Caco-2 (cell line): ENCODE measurements around the gene RMRP. TPM values are rescaled to one million over a fixed set of nuclear protein-coding genes. Genes with fewer than 3 reads are reported as not detected.

Experiments
- BruUV-seq: library from RNA; stranded (reverse); fragments of 400-500 nt; replicated peaks from 2 replicates; lab custom pipeline; 2021; lab: Mats Ljungman, UMichigan
- CTCF ChIA-PET: fragments of 300-600 bp; sonication (Branson Sonifier 250); formaldehyde crosslinking; loops from one replicate; lab custom pipeline; 2022; ENCODE audit warnings: antibody characterized with exemption; lab: Charles Lee
- POLR2A ChIA-PET: fragments of 300-600 bp; sonication (Branson Sonifier 250); formaldehyde crosslinking; loops from one replicate; lab custom pipeline; 2022; ENCODE audit warnings: antibody characterized with exemption; lab: Charles Lee
- DNase-seq, 2 experiments: peaks; one replicate each; pipeline versions ENCODE4 v3.0.0 to v3.0.0-alpha.2; 2020 to 2022
- H3K27me3 ChIP-seq: replicated peaks from 2 replicates; pipeline ENCODE4 v1.6.0; 2011; ENCODE audit warnings: low read length; ENCODE audit not compliant: control insufficient read depth, insufficient read depth
- H3K36me3 ChIP-seq: 2 replicates; pipeline ENCODE4 v1.5.1; 2011; ENCODE audit warnings: low read length; ENCODE audit not compliant: control insufficient read depth, insufficient read depth
- H3K4me1 ChIP-seq: fragments of 250-450 bp; sonication (Bioruptor Pico); 2 replicates; pipeline ENCODE4 v1.5.1; 2020; ENCODE audit warnings: mild to moderate bottlenecking
- H3K4me3 ChIP-seq: 2 replicates; pipeline ENCODE4 v1.5.1; 2011; ENCODE audit warnings: low read depth, mild to moderate bottlenecking, control low read depth, low read length
- H3K9me3 ChIP-seq: fragments of 250-450 bp; sonication (Bioruptor Pico); 2 replicates; pipeline ENCODE4 v1.5.1; 2020; ENCODE audit warnings: mild to moderate bottlenecking, moderate library complexity
- H3K27ac Mint-ChIP-seq: one replicate; pipeline ENCODE4 v1.8.0; 2022; ENCODE audit warnings: mixed read lengths; ENCODE audit not compliant: unreplicated experiment
- H3K27me3 Mint-ChIP-seq: one replicate; pipeline ENCODE4 v1.8.0; 2022; ENCODE audit warnings: mixed read lengths; ENCODE audit not compliant: insufficient read depth, unreplicated experiment
- H3K36me3 Mint-ChIP-seq: one replicate; pipeline ENCODE4 v1.8.0; 2022; ENCODE audit warnings: mild to moderate bottlenecking, mixed read lengths; ENCODE audit not compliant: insufficient read depth, unreplicated experiment
- H3K4me1 Mint-ChIP-seq: one replicate; pipeline ENCODE4 v1.8.0; 2022; ENCODE audit warnings: low read depth, mixed read lengths; ENCODE audit not compliant: unreplicated experiment
- H3K4me3 Mint-ChIP-seq: one replicate; pipeline ENCODE4 v1.8.0; 2022; ENCODE audit warnings: mild to moderate bottlenecking, moderate library complexity, mixed read lengths; ENCODE audit not compliant: unreplicated experiment
- H3K9me3 Mint-ChIP-seq: one replicate; pipeline ENCODE4 v1.8.0; 2022; ENCODE audit warnings: mixed read lengths; ENCODE audit not compliant: unreplicated experiment
- CTCF ChIP-seq, 2 experiments: fragments of 200-600 bp in 1 of 2; IDR thresholded peaks; 1 replicate in 1 of 2; 2 replicates in 1 of 2; pipeline versions ENCODE4 v1.5.1 to v1.8.0; 2011 to 2022; ENCODE audit warnings: antibody characterized with exemption in 1 of 2, control low read depth in 1 of 2, inconsistent platforms in 1 of 2, low read depth in 1 of 2, low read length in 1 of 2, mild to moderate bottlenecking in 1 of 2, moderate library complexity in 1 of 2; ENCODE audit not compliant: insufficient read depth in 1 of 2, severe bottlenecking in 1 of 2, unreplicated experiment in 1 of 2
- intact Hi-C: fragments of 100-400 bp; cut with micrococcal nuclease; formaldehyde crosslinking; loops from one replicate; pipeline ENCODE4 v1.10.0; 2022; ENCODE audit not compliant: unreplicated experiment
- total RNA-seq: library from RNA; stranded (reverse); gene quantifications from 2 replicates; pipeline ENCODE4 v1.2.3, GENCODE V29; 2022

The RMRP gene
- total RNA-seq, 1 experiment from 2014 or later, result 10,161 TPM

- peak overlapping the region; percentile 80 for H3K4me3 Mint-ChIP-seq
- Histone ChIP-seq H3K36me3 (no peaks in the 10 kb centered on the region), H3K9me3 (no peaks in the 10 kb centered on the region), H3K4me3 (peak overlapping the region; percentile 60), H3K27me3 (no peaks in the 10 kb centered on the region), H3K4me1 (peaks cover 25% of the 10 kb centered on the region)
- intact Hi-C loops, result loop anchor here (5.0 kb wide), 1 partner anchor 33 kb away; the partner anchor contains the start of genes CCDC107 and RMRP
- TF ChIP-seq CTCF (IDR thresholded peaks at IDR 0.05; ENCODE audit: insufficient read depth in 1 of 2, low read depth in 1 of 2, low read length in 1 of 2, severe bottlenecking in 1 of 2, unreplicated experiment in 1 of 2), result no peak
- CTCF ChIA-PET, result interaction anchor here (0.6 to 3.0 kb wide), 4 partner anchors 20 to 44 kb away, joined by 4 to 19 read pairs (median 5); partner anchors contain the start of genes CCDC107 and RMRP
- no peaks in the 10 kb centered on the region for H3K27me3 Mint-ChIP-seq
- no TSS peak for BruUV-seq
- no peaks in the 10 kb centered on the region for H3K9me3 Mint-ChIP-seq
- DNase-seq, result no peak
- H3K36me3 Mint-ChIP-seq, result peaks cover 14% of the 10 kb centered on the region
- POLR2A ChIA-PET, result interaction anchor here (0.6 to 1.5 kb wide), 6 partner anchors 25 to 39 kb away, joined by 3 to 6 read pairs (median 4); partner anchors contain the start of gene ARHGEF39
- peak overlapping the region; percentile 95 for H3K27ac Mint-ChIP-seq
- peaks cover 8% of the 10 kb centered on the region for H3K4me1 Mint-ChIP-seq
Observed at GRCh38 chr9:35690294-35690613, 32.4 kb upstream of the RMRP start.

- Mint-ChIP-seq H3K4me1 (peaks cover 8% of the 10 kb centered on the region), H3K36me3 (peaks cover 14% of the 10 kb centered on the region), H3K4me3 (peak within 1 kb of the TSS; percentile 80), H3K9me3 (no peaks in the 10 kb centered on the region), H3K27ac (peak within 1 kb of the TSS; percentile 95), H3K27me3 (no peaks in the 10 kb centered on the region)
- peaks cover 25% of the 10 kb centered on the region for H3K4me1 ChIP-seq
- no peaks in the 10 kb centered on the region for H3K36me3 ChIP-seq
- BruUV-seq, result no TSS peak
- peak within 1 kb of the TSS; percentile 60 for H3K4me3 ChIP-seq
- no peak for DNase-seq
- POLR2A ChIA-PET, result interaction anchor here (0.7 to 1.5 kb wide), 5 partner anchors 25 to 38 kb away, joined by 3 to 6 read pairs (median 5); partner anchors contain the start of gene ARHGEF39
- no peaks in the 10 kb centered on the region for H3K9me3 ChIP-seq
- no peaks in the 10 kb centered on the region for H3K27me3 ChIP-seq
- no peak for TF ChIP-seq CTCF (IDR thresholded peaks at IDR 0.05; ENCODE audit: insufficient read depth in 1 of 2, low read depth in 1 of 2, low read length in 1 of 2, severe bottlenecking in 1 of 2, unreplicated experiment in 1 of 2)
- CTCF ChIA-PET, result interaction anchor here (0.6 to 3.0 kb wide), 5 partner anchors 20 to 318 kb away, joined by 4 to 19 read pairs (median 4); partner anchors contain the start of genes CCDC107 and RMRP
- intact Hi-C loops, result loop anchor here (5.0 kb wide), 1 partner anchor 32 kb away; the partner anchor contains the start of genes CCDC107 and RMRP
Observed at GRCh38 chr9:35689542-35690293, 31.9 kb upstream of the RMRP start, which contains the start of gene TPM2. TPM2 (minus strand) TSS chr9:35689925; CDS start chr9:35689817, 108 bp downstream.
